NK-92 treated with Interleukin-12 subunit alpha and Interleukin-12 subunit beta, amount 100 ng/mL, for 24 hours (cell line): Measurements from ENCODE around the gene TIPRL.
A peak's percentile ranks its signal among the peaks of the same experiment; 100 is the strongest.
"Not testable (repeated sequence)": the region's sequence is repeated elsewhere in the genome, so short reads cannot be mapped to it uniquely, and the experiment has no call there.

Experiments
- DNase-seq: peaks from one replicate; lab custom pipeline; 2025; lab: John Stamatoyannopoulos, UW

The TIPRL gene

GRCh38 chr1:168178638-168179437 is at the start of gene TIPRL:
TSS of gene TIPRL (plus strand) at chr1:168178962. CDS start at chr1:168179078, 116 bp downstream.
- DNase-seq: peak; percentile 90

DNA sequence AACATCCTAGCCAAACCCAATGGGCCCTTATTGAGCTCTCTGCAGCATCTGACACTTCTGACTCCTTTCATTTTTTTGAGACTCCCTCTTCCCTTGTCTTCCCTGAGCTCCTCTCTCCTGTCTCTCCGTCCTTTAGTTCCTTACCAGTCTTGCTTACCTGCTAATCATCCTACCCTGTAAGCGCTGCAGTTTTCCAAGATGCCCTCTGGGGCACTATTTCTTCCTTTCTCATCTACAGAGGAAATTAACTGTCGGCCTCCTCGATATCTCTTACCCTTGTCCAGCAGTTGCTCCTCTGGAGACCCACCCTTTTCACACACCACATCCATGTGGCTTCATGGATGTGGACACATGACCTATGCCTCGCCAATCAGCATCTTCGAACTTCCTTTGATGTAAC is 48.8 kb upstream of the TIPRL start:
- no peak for DNase-seq

GRCh38 chr1:168134132-168134531 is 44.6 kb upstream of the TIPRL start:
- no peak for DNase-seq

DNA sequence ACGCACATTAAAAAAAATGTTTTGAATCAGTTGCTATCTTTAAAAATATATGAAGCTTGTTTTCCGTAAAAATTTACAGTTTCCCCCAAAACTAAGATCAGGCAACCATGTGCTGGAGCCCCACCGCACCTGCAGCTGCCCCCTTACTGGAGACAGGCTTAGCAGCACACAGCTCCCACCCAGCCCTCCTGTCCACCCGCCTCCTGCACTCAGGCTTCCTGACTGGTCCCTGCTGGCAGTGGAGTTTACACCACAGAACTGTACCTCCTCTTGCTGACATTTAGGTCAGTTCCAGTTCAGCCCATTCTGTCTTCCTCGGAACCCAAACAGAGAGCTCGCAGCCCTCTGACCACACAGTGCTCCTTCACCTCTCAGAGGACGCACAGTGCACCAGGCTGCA is 44.1 kb upstream of the TIPRL start:
- no peak for DNase-seq

- DNase-seq: no peak
Observed at GRCh38 chr1:168135116-168135920, 43.4 kb upstream of the TIPRL start.

DNA sequence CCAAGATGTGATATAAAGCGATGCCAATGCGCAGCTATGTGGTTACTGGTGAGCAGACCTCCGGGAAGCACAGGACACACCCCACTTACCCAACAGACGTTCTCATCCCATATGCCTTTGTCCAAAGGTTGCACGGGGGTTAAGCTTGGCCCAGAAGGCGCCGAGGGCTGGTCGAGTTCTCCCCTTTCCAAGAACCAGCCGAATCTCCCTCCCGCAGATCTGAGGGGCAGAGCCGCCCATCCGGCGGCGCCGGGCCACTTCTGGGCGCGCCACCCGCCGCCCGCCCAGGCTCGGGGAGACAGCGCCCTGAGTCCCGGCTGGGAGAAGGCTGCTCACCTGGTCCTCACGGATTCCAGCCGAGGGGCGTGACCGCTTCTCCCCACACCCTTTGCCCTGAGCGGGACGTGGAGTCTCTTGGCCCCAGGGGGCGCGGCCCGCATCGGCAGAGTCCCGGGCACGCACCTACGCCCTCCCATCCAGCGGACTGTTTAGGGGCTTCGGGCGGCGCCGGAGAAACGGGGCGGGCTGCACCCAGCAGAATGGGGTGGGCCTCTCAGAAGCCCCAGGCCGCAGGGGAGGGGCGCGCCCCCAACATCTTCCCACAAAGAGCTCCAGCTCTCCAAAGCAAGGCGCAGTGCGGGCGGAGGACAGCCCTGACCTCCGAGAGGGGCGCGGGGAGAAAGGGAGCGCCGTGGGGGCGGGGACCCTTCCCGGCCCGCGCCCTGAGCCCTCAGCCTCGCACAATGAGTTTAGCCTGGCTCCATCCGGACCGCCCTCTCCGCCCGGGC is 42.6 kb upstream of the TIPRL start:
- DNase-seq: no peak

GRCh38 chr1:168136709-168137514 is 41.9 kb upstream of the TIPRL start, which contains the start of gene GPR161:
TSS of gene GPR161 (minus strand) at chr1:168136930. CDS start at chr1:168104850, 32,080 bp downstream.
- no peak for DNase-seq

DNA sequence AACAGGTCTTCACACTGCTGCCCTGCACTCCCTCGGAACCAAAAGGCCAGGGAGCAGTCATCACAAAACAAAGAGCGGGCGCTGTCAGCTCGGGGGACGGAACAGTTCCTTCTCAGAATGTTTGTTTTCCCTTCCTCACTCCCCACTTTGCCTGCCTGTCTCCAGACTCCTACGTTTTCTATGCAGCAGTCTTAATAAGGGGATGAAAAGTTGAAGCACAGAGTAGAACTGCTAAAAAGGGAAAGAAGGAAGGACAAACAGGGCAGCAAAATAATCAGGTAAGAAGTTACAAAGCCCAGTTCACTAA is 41.3 kb upstream of the TIPRL start:
- no peak for DNase-seq

GRCh38 chr1:168138134-168138533 is 40.6 kb upstream of the TIPRL start:
- DNase-seq: no peak

GRCh38 chr1:168139070-168139469 is 39.7 kb upstream of the TIPRL start:
- no peak for DNase-seq

DNA sequence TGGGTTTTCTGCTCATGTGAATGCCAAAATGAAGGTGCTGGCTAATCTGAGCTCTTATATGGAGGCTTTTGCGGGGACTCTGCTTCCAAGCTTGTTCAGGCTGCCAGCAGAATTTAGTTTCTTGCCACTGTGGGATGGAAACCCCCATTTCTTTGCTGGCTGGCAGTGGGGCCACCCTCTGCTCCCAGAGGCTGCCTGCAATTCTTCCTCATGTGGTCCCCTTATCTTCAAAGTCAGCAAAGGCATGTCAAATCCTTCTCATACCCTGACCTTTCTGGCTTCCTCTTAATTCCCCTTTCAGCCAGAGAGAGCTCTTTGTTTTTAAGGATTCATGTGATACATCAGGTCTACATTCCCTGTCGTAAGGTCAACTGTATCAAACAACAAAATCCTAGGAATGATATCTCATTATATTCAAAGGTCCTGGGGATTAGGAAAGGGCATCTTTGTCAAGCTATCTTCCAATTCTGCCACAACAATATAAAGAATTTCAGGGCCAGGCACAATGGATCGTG is 36.8 kb upstream of the TIPRL start:
- no peak for DNase-seq

DNA sequence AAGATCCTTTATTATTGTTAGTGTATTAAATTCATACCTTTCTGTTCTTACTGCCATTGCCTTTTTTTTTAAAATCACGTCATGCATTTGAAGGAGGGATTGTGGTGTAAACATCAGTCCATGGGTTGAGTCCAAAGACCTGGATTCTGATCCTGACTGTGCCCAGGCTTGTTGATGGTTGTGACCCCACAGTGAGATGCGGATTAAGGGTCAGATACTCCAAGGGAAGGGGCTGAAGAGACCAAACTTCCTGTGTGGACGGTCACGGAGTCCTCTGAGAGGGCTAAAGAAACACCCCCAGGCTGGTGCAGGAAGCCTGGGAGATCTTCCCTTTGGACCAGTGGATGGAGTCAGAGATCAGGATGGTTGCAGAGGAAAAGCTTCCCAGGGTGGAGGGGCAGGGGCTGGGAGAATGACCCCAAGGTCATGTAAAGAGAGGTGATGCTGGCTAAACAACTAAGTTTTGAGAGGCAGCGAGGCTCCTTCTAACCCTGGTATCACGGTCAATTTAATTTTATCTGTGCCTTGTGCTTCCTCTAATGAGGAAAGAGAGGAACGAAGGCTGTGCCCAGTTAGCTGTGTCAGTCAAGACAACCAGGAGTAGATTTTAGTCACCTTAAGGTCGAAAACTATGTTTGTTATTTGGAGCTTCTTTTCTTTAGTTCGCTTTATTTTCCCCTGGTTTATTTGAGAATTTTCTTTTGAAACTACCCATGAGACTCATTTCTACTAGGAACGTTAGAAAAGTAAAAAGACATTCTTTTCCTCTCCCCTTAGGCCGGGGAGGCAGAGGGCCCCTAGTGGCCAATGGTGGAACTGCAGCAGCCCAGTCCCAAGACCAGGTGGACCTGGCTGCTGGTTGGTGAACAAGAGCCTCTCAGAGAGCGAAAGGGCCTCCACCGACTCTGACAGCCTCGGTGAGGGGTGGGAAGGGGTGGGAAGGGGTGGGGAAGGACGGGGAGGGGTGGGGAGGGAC is 33.3 kb upstream of the TIPRL start:
- peak; percentile 47 for DNase-seq

- DNase-seq: no peak
Observed at GRCh38 chr1:168146160-168146539, 32.6 kb upstream of the TIPRL start.

DNA sequence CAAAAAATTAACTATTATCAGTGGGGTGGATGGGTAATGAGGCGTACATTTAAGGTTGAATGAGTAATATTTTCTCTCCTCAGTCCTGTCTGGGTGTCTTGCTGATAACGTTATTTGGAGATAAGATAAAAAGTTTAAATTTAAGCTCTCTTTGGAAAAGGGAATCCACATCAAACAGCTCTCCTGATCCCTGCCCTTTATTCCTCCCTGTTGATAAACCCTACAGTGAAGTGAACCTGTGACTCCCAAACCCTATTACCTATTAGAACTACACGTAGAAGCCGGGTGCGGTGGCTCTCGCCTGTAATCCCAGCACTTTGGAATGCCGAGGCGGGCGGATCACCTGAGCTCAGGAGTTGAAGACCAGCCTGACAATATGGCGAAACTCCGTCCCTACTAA is 32.1 kb upstream of the TIPRL start:
- no peak for DNase-seq

DNA sequence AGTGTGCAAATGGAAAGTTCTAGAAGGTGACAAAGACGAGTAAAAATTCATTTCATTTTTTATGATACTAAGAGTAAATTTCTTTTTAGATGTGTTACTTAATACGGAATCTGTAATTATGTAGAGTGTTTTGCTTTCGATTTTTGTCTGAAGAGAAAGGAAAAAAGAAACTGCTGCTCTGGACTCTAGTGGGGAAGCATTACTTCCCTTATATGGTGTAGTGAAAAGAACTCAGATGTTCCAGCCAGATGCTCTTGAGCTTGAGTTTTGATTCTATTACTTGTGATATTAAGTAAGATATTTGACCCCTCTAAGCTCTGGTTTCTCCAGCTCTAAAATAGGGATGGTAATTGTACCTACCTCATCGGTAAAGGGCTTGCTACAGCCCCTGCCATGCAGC is 29.8 kb upstream of the TIPRL start:
- DNase-seq: no peak

- no peak for DNase-seq
Observed at GRCh38 chr1:168150283-168150682, 28.5 kb upstream of the TIPRL start.

GRCh38 chr1:168151935-168152334 is 26.8 kb upstream of the TIPRL start:
- DNase-seq: no peak

- not testable (repeated sequence) for DNase-seq
Observed at GRCh38 chr1:168154707-168155106, 24.1 kb upstream of the TIPRL start.

DNA sequence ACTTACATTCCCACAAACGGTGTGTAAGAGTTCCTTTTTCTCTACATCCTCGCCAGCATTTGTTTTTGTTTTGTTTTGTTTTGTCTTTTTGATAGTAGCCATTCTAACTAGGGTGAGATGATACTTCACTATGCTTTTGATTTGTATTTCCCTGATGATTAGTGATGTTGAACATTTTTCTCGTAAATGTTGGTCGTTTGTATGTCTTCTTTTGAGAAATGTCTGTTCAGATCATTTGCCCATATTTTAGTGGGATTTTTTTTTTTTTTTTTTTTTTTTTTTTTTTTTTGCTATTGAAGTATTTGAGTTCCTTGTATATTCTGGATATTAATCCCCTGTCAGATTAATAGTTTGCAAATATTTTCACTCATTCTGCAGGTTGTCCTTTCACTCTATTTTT is 22.9 kb upstream of the TIPRL start:
- DNase-seq: no peak

DNA sequence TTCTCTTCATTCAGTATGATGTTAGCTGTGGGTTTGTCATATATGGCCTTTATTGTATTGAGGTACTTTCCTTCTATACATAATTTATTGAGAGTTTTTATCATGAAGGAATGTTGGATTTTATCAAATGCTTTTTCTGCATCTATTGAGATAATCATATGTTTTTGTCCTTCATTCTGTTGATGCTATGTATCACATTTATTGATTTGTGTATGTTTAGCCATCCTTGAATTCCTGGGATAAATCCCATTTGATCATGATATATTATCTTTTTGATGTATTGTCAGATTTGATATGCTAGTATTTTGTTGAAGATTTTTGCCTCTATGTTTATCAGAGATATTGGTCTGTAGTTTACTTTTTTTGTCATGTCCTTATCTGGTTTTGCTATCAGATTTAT is 21.1 kb upstream of the TIPRL start:
- DNase-seq: no peak
